Right lobe of liver (tissue), 6 donors: ENCODE measurements around the gene LRRC7. TPM values are rescaled to one million over a fixed set of nuclear protein-coding genes. Genes with fewer than 3 reads are reported as not detected.
"Not testable (repeated sequence)": the region's sequence is repeated elsewhere in the genome, so short reads cannot be mapped to it uniquely, and the experiment has no call there.

ENCODE experiments used
- ATAC-seq, 4 donors: fragments of 200-7000 bp; cut with Tn5 transposase; one replicate each; pipeline ENCODE4 v1.9.1; 2020; ENCODE audit warnings: mild to moderate bottlenecking in 4 of 4, moderate library complexity in 4 of 4
- DNase-seq, 3 donors: peaks; one replicate each; pipeline ENCODE4 v3.0.0-alpha.2; 2020
- H3K27ac ChIP-seq, 3 donors: fragments of 200-600 bp; one replicate each; pipeline ENCODE4 v1.8.0; 2022
- H3K27me3 ChIP-seq, 2 donors: fragments of 200-600 bp; one replicate each; pipeline ENCODE4 v1.8.0; 2022
- H3K36me3 ChIP-seq, 4 donors: fragments of 200-600 bp; sonication (generic) in 1 of 4; one replicate each; pipeline versions ENCODE4 v1.5.1 to v1.8.0; 2017 to 2022; ENCODE audit warnings: control low read depth in 1 of 4
- H3K4me1 ChIP-seq, 4 donors: fragments of 200-600 bp; sonication (generic) in 1 of 4; one replicate each; pipeline versions ENCODE4 v1.5.1 to v1.8.0; 2017 to 2022; ENCODE audit warnings: control low read depth in 1 of 4
- H3K4me3 ChIP-seq, 3 donors: fragments of 200-600 bp; one replicate each; pipeline ENCODE4 v1.8.0; 2022
- H3K9me3 ChIP-seq, 4 donors: fragments of 200-600 bp; sonication (generic) in 1 of 4; one replicate each; pipeline versions ENCODE4 v1.5.1 to v1.8.0; 2017 to 2022; ENCODE audit warnings: control low read depth in 1 of 4
- CTCF ChIP-seq, 4 donors: fragments of 200-600 bp in 3 of 4; fragments of 450-650 bp in 1 of 4; IDR thresholded peaks; one replicate each; pipeline versions ENCODE4 v1.5.1 to v1.8.0; 2016 to 2022; ENCODE audit warnings: antibody characterized with exemption in 4 of 4, mild to moderate bottlenecking in 2 of 4
- POLR2A ChIP-seq: fragments of 450-650 bp; IDR thresholded peaks from one replicate; pipeline ENCODE4 v1.6.1; 2017; ENCODE audit warnings: antibody characterized with exemption, mild to moderate bottlenecking
- WGBS: methylation state at CpG from one replicate; pipeline ENCODE4 v1.1.6; 2018; ENCODE audit warnings: low coverage, low lambda C conversion rate; ENCODE audit not compliant: insufficient coverage; ENCODE audit errors: missing lambda C conversion rate; 5-methylcytosine and 5-hydroxymethylcytosine counted together
- intact Hi-C, 2 donors: fragments of 100-400 bp; cut with DNase I; formaldehyde crosslinking; loops; one replicate each; pipeline versions ENCODE4 v1.11.2 to v1.14.1; 2022
- total RNA-seq, 6 experiments: library from RNA; depleted of rRNA in 2 of 6; stranded (reverse); fragments of >200 nt in 2 of 6; fragmentation: NEBNext Ultra II Directional in 3 of 6; extraction: Animal tissue kit (Norgen Biotek cat#: 25700) in 3 of 6; gene quantifications; one replicate each; pipeline versions ENCODE4 v1.1.0 to v1.2.4, GENCODE V29; 2016 to 2023
- donor health status: DM: no; HTN: yes; CAD: no.
- donor health status: DM: no; HTN: no; CAD: no.
- donor health status: DM: no; HTN: no; CAD: no.
- donor health status: DM: no; HTN: yes; CAD: no.
- donor health status: DM: no; HTN: yes; CAD: no.

LRRC7 gene
- total RNA-seq, 6 experiments from 2014 or later, result 0.06 to 0.66 (median 0.22) TPM

GRCh38 chr1:69952676-69953075 is 385.0 kb downstream of the LRRC7 start:
- Histone ChIP-seq H3K9me3 (no peaks in the 10 kb centered on the region), H3K4me3 (no peak overlapping the region), H3K4me1 (no peaks in the 10 kb centered on the region), H3K27ac (no peak overlapping the region), H3K36me3 (no peaks in the 10 kb centered on the region), H3K27me3 (no peaks in the 10 kb centered on the region)
- intact Hi-C loops, result no loop called here
- TF ChIP-seq POLR2A, result no peak
- WGBS, result 55% methylated on average over 1 of the region's 1 CpG
- ATAC-seq (no peak), DNase-seq (no peak)

DNA sequence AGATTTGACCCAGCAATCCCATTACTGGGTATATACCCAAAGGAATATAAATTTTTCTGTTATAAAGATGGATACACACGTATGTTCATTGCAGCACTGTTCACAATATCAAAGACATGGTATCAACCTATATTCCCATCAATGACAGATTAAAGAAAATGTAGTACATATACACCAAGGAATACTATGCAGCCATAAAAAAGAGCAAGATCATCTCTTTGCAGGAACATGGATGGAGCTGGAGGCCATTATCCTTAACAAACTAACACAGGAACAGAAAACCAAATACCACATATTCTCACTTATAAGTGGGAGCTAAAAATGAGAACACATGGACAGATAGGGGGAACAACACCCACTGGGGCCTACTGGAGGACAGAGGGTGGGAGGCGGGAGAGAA is 394.7 kb downstream of the LRRC7 start:
- H3K27ac ChIP-seq, DNase-seq, intact Hi-C loops, H3K4me3 ChIP-seq, ATAC-seq, H3K4me1 ChIP-seq, H3K36me3 ChIP-seq, H3K27me3 ChIP-seq, H3K9me3 ChIP-seq: not testable (repeated sequence)
- 36% methylated on average over 2 of the region's 2 CpGs for WGBS

GRCh38 chr1:69967245-69967766 is 399.6 kb downstream of the LRRC7 start:
- intact Hi-C loops, result no loop called here
- no peak overlapping the region for H3K4me3 ChIP-seq
- H3K4me1 ChIP-seq, result no peaks in the 10 kb centered on the region
- ATAC-seq, result no peak
- H3K27ac ChIP-seq, result no peak overlapping the region
- DNase-seq, result no peak
- H3K9me3 ChIP-seq, result no peaks in the 10 kb centered on the region
- H3K27me3 ChIP-seq, result no peaks in the 10 kb centered on the region
- H3K36me3 ChIP-seq, result no peaks in the 10 kb centered on the region
- TF ChIP-seq CTCF (IDR thresholded peaks at IDR 0.05) (no peak), POLR2A (no peak)
- 64% methylated on average over 3 of the region's 3 CpGs for WGBS

DNA sequence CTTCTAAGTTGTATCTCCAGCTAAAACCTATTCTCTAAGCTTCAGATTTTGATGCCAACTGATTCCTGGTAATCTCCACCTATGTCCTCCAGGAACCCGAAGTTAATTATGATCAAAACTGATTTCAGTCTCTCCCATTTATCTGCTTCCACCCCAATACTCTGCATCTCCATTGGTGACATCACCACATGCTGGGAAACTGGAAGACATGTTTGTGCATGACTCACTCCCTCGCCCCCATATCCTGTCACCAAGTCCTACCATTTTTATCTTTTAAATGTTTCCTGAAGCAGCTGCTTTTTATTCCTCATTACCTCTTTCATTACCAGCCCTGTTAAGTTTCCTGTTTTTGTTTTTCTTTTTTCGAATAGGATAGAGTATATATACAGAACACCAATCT is 409.2 kb downstream of the LRRC7 start:
- Histone ChIP-seq H3K36me3 (no peaks in the 10 kb centered on the region), H3K27me3 (no peaks in the 10 kb centered on the region), H3K4me3 (no peak overlapping the region), H3K9me3 (no peaks in the 10 kb centered on the region), H3K4me1 (no peaks in the 10 kb centered on the region), H3K27ac (no peak overlapping the region)
- WGBS, result 16% methylated on average over 3 of the region's 3 CpGs
- TF ChIP-seq POLR2A, result no peak
- no peak for TF ChIP-seq CTCF (IDR thresholded peaks at IDR 0.05)
- intact Hi-C loops, result no loop called here
- ATAC-seq, result peak in 1 of 4 donors; percentile 44
- DNase-seq, result no peak

DNA sequence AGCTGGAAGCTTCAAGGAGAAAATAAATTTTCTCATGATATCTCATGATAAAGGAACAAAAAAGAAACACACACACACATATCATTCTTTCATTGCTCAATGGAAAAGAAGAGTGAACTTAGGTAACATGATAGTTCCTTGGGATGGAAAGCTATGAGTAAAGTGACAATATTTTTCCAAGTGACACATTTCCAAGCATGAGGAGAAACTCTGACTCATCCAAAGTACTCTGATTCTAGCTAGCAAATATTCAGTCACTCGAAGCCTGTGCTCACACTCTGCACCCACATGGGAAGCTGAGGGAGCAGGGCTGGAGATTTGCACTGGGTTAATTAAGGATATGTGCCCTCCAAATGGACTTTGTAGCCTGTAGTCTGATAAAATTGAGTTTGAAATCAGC is 415.3 kb downstream of the LRRC7 start:
- Histone ChIP-seq H3K4me1 (no peaks in the 10 kb centered on the region), H3K9me3 (no peaks in the 10 kb centered on the region), H3K36me3 (no peaks in the 10 kb centered on the region), H3K27ac (no peak overlapping the region), H3K4me3 (no peak overlapping the region), H3K27me3 (no peaks in the 10 kb centered on the region)
- 11% methylated on average over 1 of the region's 1 CpG for WGBS
- no peak for TF ChIP-seq POLR2A
- intact Hi-C loops, result no loop called here
- DNase-seq (no peak), ATAC-seq (no peak)

- Histone ChIP-seq H3K4me1 (no peaks in the 10 kb centered on the region), H3K27ac (no peak overlapping the region), H3K36me3 (no peaks in the 10 kb centered on the region), H3K4me3 (no peak overlapping the region), H3K9me3 (no peaks in the 10 kb centered on the region), H3K27me3 (no peaks in the 10 kb centered on the region)
- ATAC-seq (no peak), DNase-seq (no peak)
- 43% methylated on average over 1 of the region's 1 CpG for WGBS
- TF ChIP-seq POLR2A, result no peak
- no peak for TF ChIP-seq CTCF (IDR thresholded peaks at IDR 0.05)
- intact Hi-C loops, result no loop called here
Measured at GRCh38 chr1:69985376-69985775, 417.7 kb downstream of the LRRC7 start.
